ENCODE measurements around the gene CASK.

The CASK gene

DNA sequence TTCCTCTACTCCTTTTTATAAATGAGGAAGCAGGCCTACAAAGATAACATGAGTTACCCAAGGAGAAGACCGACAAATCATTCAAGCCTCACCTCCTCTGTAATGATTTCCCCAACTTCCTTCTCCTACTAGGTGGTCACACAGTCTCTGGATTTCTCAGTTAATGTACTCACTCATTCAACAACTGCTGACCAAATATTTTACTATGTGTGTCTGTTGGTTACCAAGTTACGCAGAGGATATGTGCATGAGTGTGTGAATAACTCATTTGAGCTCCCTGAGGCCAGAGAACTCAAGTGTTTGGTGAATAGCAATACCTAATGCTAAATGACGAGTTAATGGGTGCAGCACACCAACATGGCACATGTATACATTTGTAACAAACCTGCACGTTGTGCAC is 10.4 kb downstream of the CASK start:
- no peak for DNase-seq (ENCODE audit: low read depth)

DNA sequence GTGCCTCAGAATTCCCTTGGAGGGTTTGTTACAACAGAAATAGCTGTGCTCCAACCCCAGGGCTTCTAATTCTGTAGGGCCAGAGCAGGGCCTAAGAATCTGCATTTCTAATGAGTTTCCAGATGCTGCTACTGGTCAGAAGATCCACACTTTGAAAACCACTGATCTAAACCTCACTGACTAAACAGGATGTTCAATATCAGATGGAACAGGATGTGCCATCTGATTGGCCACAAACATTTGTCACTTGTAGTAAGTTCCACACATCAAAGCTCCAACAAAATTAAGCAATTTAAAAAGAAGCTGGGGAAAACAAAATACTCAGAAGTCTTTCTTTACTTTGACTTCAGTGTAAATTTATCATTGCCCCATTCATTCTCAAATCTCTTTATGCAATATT is 14.3 kb downstream of the CASK start:
- no peak for DNase-seq (ENCODE audit: low read depth)

DNA sequence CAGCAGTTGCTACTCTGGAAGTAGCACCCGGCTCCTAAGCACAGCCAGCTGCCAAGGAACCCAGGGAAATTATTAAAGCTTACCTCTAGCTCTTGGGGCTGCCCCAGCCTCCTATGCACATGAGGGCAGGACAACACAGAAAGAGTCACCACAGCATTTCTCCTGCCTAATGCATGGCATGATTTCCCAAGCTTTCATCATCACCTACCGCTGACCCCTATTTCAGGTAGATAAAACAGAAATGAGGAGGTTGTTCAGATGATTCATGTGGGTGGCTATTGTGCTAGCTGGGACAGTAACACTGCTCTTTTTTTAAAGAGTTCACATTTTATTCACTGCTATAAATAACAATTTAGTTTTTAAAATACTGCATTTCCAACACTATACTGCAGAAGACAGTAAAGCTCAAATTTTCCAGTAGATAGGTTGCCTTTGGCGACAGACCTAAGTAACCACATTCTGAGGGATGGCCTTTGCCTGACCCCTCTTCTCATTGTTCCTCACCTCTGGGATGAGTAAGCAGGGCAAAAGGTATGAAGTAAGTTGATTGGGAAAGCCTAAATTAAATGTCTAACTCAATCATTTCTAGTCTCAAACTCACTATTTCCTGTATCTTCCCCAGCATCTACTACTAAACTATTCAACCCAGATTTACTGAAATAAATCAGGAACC is 16.7 kb downstream of the CASK start:
- DNase-seq (ENCODE audit: low read depth): no peak

DNA sequence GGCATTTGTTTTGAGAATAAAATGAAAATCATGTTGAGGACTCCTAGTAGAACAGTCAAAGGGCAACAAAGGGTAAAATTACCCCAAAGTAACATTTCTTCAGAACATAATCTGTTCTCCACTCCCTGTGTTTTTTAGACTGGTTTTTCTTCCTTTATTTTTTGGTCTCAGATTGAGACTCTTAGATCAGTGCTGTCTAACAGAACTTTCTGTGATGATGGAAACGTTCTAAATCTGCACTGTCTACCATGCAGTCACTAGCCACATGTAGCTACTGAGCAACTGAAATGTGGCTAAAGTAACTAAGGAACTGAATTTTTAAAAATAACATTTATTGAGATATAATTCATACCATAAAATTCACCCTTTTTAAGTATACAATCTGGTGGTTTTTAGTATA is 19.8 kb downstream of the CASK start:
- DNase-seq (ENCODE audit: low read depth): no peak

DNA sequence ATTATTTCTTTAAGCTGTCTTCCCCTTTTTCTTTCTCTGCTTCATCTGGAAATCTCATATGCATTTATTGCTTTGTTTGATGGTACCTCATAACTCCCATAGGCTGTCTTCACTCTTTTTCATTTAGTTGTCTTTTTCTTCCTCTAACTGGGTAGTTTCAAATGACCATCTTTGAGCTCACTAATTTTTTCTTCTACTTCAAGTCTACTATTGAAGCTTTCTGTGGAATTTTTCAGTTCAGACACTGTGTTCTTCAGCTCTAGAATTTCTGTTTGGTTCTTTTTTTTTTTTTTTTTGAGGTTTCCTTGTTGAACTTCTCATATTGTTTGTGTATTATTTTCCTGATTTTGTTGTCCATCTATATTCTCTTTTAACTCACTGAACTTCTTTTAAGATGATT is 23.0 kb downstream of the CASK start:
- DNase-seq (ENCODE audit: low read depth): no peak

DNA sequence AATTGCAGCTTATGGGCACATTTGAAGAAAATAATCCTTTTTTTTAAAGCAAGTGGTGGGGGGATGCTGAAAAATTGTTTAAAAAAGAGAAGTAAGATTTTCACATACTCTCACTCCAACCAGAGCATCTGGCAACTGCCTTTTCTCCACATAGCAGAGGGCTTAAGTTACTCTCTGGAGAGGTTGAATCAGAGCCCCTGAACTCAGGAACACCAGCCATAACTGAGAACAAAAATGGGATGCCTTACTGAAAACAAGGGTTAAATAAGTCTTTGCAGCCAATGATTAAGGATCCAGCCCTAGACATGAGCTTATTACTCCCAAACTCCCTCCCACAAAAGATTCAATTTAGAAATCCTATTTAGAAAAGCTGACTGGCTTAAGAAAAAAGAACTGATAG is 27.5 kb downstream of the CASK start:
- DNase-seq (ENCODE audit: low read depth): no peak

DNA sequence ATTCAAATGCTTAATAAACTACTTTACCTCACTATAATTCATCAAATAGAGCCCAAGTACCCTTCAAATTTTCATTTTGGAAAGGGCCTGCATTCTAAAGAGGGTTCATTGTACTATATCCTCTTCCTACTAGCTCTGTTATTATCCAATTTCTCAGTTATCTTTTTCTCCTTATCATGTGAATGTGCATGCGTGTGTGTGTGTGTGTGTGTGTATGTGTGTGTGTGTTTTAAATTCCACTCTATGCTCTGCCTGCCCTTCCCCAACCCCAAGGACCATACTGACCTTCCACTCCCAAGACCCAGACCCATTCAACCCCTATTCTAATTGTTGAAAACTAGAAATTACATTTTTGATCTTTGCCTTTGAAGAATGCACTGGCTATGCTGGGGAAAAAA is 33.3 kb downstream of the CASK start:
- no peak for DNase-seq (ENCODE audit: low read depth)

DNA sequence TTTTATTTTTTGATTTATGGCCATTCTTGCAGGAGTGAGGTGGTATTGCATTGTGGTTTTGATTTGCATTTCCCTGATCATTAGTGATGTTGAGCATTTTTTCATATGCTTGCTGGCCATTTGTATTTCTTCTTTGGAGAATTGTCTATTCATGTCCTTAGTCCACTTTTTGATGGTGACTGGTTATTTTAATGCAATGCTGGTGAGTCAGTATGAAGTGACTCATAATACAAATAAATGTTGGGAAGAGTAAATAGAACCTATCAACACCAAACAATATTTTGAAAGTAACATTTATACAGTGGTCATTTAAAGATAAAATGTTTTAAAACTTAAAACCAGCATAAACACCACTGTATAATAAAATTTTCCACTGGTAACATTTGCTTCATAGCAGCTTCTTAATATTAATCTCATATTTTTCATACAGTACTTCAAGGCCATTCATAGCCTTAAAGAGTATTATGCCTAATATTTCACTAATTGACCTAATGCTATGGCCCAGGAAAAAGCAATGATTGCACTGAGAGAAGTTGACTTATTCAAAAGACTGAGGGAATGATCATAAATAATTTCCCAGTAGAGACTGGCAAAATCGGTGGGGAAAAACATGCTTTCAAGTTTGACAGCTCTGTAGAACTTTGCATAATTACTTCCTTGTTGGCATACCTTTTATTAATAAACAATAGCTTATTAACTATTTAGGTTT is 33.9 kb downstream of the CASK start:
- DNase-seq (ENCODE audit: low read depth): no peak

DNA sequence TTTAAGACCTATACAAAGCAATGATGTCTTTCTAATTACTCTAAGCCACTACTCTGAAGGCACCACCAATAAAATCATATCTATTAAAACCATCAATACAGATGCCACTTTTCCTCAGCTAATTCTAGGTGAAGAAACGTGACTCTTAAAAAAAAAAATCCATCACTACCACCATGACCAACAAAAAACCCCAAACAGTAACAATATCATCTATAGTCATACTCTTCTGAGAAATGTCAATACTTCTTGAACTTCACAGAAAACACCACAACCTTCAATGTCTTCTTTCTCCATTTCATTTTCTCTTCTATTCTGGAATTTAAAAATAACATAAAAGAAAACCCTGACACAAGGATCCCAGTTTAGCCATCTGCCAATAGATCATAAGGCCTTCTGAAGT is 35.7 kb downstream of the CASK start:
- no peak for DNase-seq (ENCODE audit: low read depth)

DNA sequence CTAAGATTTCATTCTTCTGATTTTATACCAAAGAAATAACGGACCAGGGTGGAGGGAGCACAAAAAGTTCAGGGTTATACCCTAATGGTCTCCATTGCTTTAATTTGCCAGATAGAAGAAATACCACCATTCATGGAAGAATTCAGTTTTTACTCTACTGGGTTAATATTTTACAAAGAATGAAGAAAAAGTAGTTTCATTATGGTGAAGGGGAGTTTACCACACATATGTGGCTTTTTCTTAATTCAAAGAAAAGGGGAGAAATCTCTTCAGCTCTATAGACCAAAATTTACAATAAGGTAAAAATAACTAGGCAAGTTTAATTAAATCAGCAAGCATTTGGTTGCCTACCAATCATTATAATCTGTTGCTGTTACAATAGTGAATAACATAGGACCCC is 37.6 kb downstream of the CASK start:
- DNase-seq (ENCODE audit: low read depth): no peak

DNA sequence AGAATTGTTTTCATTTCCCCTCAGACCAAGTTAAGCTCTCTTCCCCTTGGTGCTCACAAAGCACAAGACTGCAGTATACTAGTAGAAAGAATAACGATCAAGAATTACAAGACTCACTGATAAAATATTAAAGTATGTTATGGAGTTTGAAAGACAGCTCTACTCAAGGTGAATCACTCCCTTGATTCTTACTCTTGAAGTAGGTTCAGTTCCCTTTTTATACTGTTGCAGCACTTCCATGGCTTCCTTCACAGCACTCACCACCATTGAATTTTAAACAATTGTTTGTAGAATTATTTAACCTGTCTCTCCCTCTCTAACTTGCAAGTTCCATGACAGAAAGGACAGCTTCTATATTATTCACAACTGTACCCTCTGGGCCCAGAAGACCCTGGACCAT is 42.2 kb downstream of the CASK start:
- DNase-seq (ENCODE audit: low read depth): no peak

DNA sequence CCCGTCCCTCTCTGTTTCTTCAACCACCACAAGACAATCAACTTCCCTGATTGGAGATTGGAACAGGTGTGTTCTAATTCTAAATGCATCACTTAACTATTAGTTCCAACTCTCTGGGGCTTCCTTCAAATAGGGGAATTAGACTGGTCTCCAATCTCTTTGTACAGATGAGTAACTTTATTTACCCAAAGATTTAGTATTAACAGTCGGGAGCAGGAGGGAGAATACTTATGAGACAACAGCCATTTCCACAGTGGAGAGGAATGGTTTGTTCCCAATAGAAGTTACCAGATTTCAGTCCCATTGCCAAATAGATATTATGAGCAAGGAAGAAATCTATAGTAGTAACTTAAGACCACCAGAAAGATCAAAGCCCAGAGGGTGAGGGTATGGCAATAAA is 46.2 kb downstream of the CASK start:
- DNase-seq (ENCODE audit: low read depth): no peak

DNA sequence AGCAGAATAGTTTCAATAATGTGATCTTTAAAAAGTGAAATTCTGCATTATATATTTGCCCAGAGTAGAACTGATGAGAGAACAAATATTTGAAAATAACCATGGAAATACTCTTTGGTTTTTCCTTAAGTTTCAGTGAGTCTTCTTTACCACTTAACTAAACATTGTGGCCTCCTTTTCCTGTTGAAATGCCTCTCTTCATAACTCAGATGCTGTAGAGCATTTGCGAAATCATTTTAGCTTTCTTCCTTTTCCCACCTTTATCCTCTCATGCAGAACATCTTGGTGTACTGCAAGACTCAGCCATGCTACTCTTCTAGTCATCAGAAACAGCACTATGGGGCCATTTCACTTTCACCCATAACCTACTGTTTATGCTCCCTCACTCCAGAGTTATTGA is 48.2 kb downstream of the CASK start:
- no peak for DNase-seq (ENCODE audit: low read depth)

DNA sequence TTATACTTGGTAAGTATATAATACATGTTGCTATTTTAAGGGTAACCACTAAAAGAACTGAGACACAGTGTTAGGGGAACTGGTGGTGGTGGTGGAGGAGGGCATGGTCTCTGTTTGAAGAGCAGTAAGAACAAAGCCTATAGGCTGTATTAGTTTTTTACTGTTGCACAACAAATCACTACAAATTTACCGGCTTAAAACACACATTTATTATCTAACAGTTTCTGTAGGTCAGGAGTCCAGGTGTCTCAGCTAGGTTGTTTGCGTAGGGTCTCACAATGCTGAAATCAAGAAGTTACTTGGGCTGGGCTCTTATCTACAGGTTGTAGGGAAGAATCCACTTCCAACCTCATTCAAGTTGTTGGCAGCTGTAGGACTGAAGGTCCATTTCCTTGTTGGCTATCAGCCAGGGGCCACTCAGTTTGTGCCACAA is 52.6 kb downstream of the CASK start:
- no peak for DNase-seq (ENCODE audit: low read depth)

DNA sequence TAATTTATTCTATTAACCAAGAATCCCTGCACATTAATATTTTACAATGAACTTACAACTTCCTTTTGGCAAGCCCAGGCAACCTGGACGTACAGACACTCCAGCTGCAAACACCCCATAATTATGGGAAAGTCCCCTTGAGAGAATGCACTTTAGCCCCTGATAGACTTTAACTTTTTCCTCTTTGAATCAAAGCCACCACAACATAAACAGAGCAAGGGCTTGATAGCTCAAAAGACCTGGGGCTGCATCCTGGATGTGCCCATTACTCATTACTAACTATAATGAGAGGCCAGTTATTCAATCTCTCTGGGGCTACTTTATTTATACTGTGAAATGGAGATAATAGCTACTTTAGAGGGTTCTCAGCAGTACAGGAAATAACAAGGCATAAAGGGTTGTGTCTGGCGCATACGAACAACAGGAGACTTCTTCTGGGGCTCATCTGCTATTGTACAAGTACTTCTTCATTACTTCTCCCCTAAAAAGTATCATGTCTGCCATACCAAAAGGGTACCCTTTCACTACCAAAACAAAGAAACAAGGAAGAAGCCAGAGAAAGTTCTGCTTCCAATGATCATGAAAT is 54.9 kb downstream of the CASK start:
- DNase-seq (ENCODE audit: low read depth): no peak

DNA sequence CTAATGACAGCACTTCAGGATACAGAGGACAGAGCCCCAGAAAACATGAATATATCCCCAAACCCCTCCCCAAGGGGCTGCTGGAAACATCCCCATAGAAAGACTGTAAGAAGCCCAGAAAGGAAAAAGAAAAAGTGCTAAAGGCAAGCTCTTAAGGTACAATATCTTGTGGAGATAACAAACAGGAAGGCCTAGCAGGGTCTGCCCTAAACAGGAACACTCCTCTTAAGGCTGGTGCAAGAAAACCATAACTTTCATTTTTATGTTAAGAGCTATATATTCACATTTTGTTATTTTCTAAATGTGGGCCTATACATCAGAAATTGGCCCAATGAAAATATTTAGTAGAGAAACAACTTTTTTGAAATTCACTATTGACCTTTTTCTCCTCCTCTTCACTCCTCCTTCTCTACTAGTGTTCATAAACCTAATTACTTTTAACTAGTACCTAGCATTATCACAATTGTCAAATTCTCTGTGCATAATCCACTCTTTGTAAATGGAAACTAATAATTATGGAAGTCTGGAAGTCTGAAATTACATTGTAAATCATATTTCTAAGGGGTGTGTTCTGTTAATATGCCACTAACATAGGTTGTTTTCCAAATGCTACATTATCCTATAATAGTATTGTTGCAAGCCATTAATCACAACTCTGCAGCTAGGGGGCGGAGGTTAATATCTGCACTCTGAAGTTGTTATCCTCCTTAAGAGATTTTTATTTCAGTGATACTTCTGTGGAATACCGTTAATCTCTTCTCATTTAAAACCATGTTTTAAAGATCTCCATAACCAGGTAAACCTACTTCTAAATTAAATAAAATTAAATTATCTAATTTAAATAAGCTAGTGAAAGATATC is 59.8 kb downstream of the CASK start:
- DNase-seq (ENCODE audit: low read depth): no peak

DNA sequence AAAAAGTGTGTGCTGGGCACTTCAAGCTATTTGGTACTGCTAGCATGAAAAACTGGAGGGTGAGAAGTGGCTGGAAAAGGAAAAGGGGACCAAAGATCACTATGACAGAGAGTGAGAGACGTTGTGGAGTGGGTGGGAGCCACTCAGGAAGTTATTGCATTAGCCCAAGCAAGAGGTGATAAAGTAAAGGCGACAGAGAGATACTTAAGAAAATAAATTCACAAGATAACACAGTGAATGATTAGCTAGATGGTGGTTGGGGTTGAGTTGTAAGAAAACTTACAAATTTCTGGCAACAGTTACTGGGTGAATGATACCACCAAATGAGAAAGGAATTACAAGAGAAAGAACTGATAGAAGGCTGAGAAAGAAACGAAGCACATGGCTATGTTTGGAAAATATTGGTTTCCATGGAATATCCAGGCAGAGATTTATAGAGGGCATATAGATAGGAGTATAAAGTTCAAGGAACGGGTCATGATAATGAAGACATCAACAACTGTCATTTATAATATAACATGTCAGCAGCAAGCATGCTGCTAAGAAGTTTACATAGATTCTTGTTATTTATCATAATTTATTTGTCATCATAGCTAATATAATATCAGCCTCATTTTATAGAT is 60.7 kb downstream of the CASK start:
- no peak for DNase-seq (ENCODE audit: low read depth)

DNA sequence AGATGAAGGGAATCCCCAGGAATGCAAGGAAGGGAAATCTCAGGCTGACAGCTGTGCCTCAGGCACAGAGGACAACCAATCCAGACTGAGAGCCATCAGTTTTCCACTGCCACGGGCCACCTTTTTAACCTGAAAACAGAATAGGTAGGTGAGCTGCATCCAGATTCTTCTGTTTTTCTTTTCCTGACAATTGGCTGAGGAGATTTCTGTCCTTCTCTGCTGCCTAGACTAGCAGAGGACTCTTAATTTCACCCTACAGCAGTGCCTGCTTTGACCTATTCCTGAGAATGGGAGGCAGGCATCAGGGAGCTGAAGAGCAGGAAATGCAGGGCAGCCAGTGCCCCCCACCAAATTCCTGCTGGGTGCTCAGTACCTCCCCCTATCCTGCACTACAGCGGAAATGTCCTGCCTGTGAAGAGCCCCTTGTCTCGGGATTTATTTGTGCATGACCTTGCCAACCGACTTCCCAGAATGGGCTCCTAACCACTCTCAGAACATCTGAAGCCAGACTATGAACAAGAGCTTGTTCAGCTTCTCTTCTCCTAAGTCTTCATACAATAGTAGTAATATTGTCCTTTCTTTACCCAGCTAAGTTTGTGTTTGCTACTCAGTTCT is 65.1 kb downstream of the CASK start:
- DNase-seq (ENCODE audit: low read depth): no peak

DNA sequence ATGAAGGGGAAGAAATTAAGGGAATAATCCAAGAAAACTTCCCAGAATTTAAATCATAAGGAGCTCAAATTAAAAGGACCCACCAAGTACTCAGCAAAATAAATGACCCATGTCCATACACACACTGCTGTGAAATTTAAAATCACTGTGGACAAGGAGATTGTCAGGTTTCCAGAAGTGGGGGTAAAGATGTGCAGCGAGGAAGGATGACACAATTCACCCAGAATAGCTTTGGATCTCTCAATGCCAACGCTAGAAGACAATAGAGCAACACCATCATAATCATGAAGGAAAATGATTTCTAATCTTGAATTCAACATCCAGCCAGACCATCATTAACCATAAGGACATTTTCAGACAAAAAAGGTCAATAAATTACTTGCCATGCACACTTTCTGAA is 65.7 kb downstream of the CASK start:
- no peak for DNase-seq (ENCODE audit: low read depth)

DNA sequence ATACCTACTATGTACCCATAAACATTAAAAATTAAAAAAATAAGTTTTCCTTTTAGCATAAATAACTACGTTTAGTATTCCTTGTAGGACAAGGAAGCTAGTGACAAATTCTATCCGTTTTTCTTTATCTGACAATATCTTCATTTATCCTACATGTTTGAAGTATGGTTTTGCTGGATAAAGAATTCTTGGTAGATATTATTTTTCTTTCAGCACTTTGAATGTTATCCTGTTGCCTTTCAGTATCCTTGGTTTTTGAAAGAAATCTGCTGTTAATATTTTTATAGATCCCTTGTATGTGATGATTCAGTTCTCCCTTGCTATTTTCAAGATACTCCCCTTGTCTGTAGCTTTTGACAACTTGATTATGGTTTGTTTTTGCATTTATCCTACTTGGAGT is 76.6 kb downstream of the CASK start:
- DNase-seq (ENCODE audit: low read depth): no peak

DNA sequence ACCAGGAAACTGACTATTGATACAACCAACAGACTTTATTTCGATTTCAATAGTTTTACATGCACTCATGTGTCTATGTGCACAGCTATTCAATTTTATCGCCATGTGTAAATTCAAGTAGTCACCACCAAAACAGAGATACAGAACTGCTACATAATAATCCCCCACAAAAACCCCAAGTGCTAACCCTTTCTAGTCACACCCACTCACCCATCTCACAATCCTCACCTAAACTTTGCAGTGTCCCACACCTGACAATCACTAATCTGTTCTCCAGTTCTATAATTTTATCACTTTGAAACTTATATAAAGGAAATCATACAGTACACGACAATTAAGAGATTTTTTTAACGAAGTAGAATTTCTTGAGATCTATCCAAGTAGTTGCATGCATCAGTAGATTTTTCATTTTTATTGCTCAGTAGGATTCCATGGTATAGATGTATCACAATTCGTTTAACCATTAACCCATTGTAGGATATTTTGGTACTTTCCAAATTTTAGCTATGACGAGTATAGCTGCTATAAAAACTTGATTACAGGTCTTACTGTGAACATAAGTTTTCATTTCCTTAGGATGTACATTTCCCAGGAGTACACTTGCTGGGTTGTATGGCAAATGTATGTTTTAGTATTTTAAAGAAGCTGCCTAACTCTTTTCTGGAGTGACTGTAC is 85.9 kb downstream of the CASK start:
- no peak for DNase-seq (ENCODE audit: low read depth)

All from stimulated activated CD8-positive, alpha-beta memory T cell treated with anti-CD3 and anti-CD28 coated beads, Interleukin-4, amount 100 ng/mL, for 24 hours (primary cell).